Hematopoietic multipotent progenitor cell treated with erythropoietin and hydrocortisone succinate and interleukin-3 and kit ligand, for 4 days (in vitro differentiated cells): Measurements from ENCODE around the gene CCDC30.
A peak's percentile ranks its signal among the peaks of the same experiment; 100 is the strongest.

Experiments
- DNase-seq: peaks from one replicate; pipeline ENCODE4 v3.0.0-alpha.2; 2015

The CCDC30 gene

DNA sequence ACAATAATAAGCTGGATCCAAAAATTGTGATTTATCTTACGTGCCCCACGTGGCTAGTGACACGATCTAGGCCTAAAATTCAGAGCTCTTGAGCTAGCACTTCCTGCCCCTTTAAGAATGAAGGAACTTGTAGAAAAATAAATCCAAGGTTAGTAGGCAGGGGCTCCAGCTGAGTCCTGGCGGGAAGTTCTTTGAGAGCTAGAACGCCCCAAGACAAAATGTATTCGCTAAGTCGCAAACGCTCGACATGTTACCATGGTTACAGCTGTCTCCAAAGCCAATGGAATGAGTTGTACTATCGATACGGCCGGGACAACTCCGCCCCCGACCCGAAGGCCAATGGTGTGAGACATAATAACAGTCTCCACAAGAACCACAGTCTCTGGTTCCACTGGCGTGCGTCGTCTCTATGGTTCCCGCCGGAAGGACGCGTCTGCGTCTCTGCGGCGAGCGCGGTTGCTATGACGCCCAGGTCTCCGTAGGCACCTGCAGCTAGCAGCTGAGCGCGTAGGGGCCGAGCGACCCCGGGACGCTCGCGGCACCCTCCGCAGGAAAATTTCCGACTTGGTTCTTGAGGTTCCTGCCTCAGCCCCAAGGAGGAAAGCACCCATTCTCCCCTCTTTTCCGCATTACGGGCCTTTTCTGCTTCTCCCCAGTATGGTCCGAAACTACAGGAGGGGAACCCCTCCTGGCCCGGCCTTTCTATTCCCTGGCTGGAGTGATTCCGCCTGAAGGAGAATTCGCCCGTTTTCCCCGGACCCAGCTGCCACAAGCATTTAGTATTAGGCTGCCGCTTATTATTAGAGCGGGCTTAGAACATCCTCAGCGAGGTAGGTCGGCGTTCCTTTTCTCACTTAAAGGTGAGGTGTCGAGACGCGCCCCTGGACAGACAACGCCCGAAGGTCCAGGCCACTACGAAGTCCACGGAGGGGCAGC is at the start of gene CCDC30:
Gene CCDC30, plus strand, starts transcription at position 459 of the 936 bp plus-strand sequence. CDS start 17,266 bp downstream, outside the sequence.
- DNase-seq, result peak; percentile 99

DNA sequence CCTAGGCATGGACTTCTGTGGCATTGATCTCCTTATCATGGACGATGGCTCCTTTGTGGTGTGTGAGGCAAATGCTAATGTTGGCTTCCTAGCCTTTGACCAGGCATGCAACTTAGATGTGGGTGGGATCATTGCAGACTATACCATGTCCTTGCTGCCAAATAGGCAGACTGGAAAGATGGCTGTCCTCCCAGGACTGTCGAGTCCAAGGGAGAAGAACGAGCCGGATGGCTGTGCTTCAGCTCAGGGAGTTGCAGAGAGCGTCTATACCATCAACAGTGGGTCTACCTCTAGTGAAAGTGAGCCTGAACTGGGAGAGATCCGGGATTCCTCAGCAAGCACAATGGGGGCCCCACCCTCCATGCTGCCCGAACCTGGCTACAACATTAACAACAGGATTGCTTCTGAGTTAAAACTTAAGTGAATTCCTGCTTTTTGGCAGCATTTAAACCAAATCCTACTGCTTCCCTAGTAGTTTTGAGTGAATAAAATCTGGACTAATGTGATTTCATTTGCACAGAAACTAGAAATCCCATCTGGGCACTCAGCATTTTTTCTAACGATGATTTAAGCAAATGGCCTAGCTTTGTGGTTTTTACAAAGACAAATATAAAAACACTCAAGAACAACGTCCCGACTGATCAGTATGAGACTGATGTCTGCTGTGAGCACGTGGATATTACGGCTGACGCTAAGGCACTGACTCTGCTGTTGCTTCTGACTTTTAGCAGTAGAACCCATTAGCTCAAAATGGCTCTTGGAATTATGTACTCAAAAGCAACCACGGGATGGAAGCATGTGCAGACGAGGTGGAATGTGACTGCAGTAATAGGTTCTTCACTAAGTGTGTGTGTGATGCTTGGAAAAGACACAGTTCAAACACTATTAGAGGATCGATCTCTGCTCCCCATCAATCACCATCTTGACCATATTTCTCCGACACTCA is 48.3 kb upstream of the CCDC30 start:
- no peak for DNase-seq

DNA sequence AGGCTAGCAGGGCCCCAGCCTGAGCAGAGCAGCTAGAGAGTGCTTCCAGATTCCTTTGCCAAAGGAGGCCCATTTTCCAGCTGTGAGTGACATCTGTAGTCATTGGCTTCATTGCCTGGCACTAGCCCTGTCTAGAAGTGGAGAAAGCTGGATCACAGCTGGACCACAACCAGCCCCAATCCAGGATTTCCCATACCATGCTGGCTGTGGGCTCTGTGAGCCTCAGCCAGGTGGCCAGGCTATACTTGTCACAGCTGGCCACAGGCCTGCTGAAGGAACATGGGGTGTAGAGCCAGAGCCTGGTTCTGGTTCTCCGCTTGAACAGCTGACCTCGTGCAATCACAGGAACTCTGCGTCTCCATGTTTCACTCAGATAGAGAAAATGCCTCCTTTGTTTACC is 45.9 kb upstream of the CCDC30 start:
- no peak for DNase-seq

DNA sequence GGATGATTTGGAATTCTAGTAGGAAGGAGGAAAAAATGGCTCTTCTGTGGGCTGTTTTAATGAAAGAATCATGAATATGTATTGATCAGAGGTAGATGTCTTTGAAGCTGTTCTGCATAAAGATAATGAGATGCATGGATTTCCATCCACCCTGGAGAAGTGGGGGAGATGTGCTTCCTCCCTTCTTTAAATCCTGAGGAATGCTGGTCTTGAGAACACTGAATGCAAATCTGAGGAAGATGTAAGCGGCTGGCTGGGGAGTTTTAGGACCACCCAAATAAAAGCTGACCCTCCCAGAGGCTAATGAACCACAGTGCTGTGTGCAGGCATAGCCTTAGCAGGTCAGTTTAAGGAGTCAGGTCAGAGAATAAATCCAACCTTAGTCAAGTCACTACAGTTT is 44.6 kb upstream of the CCDC30 start:
- no peak for DNase-seq

DNA sequence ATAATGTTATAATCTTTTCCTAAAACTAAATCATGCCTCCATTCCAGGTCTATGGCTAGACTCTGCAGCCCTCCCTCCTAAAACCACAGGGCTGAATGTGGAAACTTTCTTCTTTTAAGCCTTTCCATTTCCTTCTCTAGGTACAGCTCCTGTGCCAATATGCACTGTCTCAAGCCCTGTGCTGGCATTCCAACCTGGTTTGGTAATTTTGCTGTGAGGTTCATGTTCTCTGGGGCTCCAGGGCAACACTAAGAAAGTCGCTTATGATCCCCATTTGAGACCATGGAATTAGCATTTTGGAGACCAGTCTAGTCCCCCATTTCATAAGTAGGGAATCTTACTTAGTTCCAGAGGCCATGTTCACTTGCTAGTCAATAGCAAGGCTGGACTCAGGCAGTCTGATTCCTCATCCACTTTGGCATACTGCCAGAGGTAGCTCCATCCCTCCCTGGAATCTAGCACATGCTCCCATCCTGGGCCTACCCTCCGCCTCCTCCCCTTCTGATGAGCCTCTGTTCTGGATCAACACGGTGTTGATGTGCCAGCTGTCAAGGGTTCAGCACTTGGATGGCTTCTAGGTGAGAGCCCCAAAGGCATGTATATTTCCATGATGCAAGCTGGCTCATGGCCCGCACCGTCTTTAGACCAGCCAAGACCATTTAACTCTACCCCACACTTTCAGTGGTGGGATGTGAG is 43.8 kb upstream of the CCDC30 start:
- no peak for DNase-seq

DNA sequence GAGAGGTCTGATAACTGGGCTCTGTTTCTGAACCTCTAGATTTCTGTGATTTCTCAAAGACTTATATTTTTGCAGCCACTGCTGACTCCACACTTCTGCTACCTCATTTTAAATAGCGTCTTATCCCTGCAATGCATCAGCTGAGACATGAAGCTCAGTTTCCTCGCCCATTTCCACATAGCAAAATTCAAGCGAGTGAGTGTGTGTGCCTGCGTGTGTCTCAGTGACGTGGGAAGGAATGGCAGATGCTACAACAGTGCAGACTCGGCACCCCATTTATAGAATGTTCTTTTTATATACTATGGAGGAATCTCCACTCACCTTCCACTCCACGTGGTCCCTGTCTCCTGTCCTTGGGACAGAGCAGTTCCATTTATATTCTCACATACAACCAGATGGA is 43.0 kb upstream of the CCDC30 start:
- no peak for DNase-seq

DNA sequence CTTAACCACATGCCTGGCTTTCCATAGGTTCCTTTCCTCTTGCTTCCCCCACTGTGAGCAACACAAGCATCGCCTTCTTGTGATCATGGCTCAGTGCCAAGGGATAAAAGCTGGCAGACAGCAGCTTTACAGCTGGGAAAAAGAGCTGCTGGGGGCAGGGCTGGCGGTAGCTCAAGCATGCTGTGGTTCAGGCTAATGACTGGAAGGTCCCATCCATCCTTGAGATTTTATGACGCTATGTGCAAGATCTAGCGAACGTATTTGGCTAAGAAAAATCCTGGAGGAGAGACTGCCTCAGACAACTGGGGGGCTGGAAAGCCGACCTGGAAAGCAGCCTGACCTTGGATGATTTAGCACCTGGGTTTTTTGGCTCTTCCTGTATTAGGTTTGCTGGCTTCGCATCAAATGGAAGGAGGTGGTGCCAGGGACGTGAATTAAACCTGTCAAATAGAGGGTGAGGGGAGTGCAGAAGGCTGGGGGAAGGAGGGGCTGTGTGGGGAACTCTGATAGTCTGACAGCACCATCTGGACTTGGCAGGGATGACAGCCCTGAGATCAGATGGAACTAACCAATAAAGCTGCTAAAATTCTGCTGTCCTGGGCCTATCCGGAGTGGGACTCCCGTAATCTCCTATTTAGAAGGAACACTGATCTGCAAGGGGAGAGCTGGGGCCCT is 42.0 kb upstream of the CCDC30 start:
- DNase-seq, result no peak

DNA sequence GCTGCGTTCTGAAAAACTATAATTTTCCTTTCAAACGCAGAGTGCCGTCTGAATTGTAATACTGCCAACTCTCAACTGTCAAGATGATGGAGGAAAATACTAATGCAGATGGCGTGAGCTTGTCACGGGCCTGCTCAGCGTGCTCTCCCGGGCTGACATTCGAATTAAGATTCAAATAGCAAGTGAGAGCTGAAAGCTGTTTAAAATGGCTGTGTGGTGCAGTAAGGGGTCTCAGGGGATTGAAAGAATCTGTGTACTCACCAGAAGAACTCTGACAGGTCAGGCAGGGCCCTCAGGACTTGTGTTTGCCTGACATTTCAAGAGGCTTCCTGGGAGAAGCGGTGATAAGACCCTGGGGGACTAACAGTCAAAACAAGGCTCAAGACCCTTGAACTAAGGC is 40.3 kb upstream of the CCDC30 start:
- DNase-seq, result no peak

DNA sequence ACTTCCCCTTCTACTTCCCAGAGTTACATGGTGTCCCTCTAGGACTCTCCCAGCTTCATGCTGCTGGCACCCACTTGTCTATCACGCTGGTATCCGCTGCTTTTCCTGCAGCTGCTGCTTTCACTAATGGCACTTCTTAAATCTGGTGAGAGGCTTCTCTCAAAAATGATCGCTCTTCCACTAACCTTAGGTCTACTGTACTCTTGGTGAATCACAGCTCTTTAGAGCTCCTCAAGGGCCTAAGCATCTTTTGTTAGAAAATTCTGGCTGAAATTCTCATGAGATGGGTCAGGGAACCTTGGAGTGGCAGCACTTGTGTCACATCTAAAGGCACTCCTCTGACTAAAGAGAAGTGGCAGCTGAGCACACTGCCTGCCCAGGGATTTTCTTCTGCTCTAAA is 39.4 kb upstream of the CCDC30 start:
- no peak for DNase-seq

DNA sequence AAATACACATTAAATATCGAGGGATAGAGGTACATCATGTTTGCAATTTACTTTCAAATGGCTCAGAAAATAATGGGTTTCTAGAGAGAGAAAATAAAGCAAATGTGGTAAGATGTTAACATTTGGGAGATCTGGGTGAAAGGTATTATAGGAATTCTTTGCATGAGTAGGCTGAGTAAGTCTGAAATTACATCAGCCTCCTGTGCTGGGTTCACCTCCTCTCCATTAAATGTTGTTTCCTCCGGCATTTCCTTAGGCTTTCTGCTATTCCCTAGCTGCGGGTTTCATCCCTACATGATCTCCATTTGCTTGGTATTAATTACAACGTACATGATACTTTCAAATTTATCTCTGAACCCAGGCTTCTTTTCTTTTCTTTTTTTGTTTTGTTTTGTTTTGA is 38.9 kb upstream of the CCDC30 start:
- DNase-seq, result no peak

DNA sequence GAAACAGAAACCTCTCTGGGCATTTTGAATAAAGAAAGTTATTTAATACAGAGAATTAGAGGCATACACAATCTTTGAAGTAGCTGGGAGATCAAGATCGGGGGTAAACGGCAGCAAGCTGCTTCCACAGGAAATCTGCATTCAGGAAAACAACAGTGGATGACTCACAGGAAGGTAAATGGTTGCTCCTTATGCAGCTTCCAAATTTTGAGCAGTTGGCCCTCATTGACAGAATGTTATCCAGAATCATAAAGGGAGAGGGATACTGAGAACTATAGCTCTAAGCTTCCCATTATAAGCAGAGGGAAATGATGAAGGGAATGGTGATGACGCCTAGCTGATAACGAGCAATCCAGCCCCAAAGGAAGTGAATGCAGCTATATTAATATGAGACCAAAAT is 35.8 kb upstream of the CCDC30 start:
- no peak for DNase-seq

DNA sequence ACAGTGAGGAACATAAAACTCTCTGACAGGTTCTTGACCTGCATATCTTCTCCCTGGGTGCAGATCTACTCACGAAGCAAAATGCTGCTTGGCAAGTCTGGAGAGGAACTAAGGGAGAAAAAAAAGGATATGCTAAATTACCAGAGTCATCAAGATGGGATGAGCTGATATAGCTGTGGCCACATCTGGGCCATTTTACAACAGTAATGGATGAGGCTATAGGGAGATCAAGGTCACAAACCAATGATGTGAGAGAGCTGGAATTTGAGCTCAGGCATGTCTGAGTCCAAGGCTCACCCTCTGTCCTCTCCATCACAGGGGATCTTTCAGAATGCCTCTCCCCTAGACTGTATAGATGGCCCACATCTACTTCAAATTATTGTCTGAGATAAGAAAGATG is 33.5 kb upstream of the CCDC30 start:
- DNase-seq, result no peak

DNA sequence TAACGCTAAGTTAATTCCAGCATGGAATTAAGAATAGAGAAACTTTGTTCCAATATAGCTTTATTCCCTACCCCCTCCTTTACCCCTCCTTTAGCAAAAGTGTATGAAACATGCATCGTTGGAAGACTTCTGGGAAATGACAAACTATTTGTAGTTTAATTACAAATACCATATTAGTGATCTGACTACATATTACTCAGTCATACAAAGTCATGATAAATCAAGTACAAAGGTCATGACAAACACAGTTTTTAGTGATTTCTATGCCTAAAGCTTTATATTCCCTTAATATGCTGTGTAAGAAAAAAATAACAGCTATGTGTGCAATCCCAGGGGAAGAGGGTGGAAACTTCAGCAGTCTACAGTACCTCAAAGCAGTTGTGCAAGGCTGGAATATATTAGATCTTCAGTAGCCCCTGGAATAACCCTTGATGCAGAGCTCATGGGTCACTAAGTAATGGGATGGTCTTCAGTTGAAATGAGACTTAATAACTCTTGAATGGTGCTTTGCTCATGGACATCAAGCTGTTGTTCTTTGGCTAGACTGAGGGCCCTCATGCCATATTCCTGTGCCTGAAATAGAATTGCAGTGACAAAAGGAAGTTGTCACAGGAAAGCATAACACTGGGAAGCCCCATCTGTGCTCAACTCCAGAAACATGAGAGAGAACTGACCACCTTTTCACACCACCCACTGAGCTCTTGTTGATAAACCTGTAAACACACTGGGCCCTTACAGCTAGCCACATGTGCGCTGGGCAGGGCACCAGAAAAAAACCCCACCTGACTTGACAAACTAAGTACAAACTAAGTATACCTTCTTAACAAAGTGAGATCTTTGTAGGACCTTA is 32.6 kb upstream of the CCDC30 start:
- DNase-seq, result no peak

DNA sequence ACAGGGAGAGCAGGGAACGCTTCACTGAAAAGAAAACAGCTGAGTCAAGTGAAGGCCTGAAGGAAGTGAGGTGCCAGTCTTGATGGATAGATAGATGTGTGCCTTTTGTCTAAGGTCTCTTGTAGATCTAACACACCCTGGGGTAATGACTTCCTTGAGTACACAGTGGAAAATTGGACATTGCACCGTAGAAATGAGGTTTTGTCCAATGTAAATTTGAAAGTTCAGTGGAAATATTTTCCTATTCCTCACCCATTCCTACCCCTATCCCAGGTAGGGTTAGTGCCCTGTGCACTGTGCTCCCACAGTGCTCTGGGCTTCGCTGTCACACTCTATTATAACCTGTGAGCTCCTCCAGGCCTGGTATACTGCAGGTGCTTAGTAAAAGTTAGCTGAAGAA is 31.6 kb upstream of the CCDC30 start:
- DNase-seq, result no peak

DNA sequence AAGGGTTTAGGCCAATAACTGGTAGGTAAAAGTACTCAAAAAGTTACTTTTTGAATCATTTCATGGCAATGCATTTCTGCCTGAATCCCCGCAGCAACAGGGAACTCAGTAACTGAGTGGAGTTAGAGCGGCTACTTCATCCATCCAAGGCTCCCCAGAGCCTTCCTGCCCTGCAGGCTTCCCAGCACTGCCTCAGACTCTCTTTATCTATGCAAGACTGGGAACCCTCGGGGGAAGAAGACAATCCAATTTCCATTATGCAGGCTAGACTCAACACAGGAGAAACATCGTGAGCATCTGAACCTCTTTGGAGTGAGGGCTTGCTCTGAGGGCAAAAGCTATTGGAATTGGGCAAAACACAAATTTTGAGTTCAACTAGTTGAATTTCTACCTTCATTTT is 30.4 kb upstream of the CCDC30 start:
- DNase-seq, result no peak

DNA sequence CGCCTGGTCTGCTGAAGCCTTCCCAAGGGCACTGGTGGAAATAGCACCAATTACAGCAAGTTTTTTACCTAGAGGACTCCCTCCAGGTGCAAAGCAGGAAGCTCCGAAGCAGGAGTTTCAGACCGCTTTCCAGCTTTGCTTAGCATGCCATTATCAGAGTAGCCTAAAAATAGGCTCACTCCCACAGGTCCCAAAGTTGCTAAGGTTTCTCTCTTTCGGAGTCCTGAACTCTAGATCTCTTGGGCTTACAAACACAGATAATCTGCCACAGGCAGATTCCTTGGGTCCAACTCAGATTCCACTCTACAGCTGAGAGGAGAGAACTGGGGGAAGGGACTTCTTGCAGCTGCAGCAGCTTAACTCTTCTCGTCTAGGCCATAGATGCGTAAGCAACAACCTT is 29.7 kb upstream of the CCDC30 start:
- DNase-seq, result no peak

DNA sequence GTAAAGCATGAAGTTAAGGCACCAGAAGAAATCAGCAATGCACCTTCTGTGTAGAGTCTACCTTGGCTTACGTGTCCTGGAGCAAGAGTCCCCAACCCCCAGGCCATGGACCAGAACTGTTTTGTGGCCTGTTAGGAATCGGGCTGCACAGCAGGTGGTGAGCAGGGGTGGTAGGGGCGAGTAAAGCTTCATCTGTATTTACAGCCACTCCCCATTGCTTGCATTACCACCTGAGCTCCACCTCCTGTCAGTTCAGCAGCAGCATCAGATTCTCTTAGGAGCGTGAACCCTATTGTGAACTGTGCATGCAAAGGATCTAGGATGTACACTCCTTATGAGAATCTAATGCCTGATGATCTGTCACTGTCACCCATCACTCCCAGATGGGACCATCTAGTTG is 28.7 kb upstream of the CCDC30 start:
- DNase-seq, result no peak

DNA sequence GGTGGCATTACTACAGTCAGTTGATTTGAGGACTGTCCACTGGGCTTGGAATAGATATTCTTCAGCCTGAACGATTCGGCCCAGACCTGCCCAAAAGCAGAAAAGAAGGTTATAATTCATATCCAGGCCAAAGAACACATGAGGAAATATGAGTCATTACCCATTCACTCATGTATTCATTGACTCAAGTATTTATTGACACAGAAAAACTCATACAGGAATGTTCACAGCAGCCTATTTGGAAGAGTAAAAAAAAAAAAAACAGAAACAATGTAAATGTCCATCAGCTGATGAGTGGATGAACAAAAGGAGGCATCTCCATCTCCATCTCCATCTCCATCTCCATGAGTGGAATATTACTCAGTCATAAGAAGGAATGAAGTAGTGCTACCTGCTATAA is 23.1 kb upstream of the CCDC30 start:
- DNase-seq, result no peak

DNA sequence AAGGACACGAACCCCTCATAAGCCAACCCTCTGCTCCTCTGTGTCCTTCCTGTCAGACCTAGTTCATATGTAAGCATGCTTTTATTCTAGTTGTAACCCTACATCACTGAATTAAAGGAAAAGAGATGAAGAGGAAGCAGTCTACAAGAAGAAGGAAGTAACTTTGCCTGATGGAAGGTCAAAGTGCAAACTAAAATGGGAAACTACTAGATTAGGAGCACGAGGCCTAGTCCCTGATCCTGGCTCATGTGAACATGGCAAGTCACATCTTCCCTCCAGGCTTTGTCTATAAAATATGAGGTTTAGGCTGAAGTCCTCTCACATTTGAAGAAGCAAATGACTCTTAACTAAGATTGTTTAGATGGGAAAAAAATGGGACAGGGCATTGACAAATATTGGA is 20.4 kb upstream of the CCDC30 start:
- DNase-seq, result no peak

DNA sequence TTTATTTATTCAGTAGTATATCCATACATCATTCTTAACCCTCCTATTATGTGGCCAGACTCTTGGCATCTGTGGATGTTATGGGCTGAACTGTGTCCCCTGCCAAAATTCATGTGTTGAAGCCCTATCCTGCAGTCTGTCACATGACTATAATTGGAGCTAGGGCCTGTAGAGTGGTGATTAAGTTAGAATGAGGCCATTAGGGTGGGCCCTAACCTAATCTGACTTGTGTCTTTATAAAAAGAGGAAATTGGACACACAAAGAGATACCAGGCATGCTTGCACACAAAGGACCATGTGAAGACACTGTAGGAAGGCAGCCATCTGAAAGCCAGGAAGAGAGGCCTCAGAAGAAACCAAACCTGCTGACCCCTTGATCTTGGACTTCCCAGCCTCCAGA is 13.8 kb upstream of the CCDC30 start:
- peak; percentile 78 for DNase-seq

DNA sequence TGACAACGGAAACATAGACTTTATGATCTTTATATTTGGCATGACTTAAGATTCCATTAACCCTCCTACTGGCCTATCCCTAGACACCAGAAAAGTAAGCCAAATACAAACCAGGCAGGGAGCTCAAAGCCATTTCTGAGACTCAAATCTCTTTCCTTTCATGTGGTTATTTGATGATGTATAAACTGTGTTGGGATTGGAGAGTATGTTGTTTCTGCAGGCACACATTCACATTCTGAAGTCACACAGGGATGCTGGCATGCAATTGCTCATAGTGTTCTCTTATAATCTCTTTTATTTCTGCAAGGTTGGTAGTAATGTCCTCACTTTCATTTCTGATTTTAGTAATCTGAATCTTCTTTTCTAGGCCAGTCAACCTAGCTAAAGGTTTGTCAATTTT is 13.0 kb upstream of the CCDC30 start:
- DNase-seq, result no peak

DNA sequence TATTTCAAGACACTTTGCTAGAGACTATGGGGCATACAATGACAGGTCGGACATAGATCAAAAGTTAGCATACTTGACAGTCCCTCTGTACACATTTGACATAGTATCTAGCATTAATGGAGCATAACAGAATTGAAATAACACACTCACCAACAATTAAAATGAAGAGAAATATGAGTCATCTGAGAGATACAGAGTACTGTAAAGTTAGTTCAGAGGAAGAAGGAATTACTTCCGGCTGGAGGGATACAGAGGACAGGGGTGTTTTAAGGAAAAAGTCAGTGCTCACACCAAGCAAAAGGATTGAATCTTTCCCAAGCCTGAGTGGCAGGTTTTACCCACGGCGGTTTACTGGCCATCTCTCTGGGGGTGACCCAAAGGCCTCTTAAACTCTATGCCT is 9.7 kb upstream of the CCDC30 start:
- no peak for DNase-seq
